Measurements from ENCODE around the gene CRNN. TPM values are rescaled to one million over a fixed set of nuclear protein-coding genes. Genes with fewer than 3 reads are reported as not detected.

The CRNN gene
- polyA plus RNA-seq, 1 donor from 2014 or later = not detected

- Histone ChIP-seq H3K27ac (ENCODE audit: low read length) (no peak overlapping the region), H3K4me2 (ENCODE audit: low read length) (no peak overlapping the region), H3K27me3 (ENCODE audit: insufficient read depth, low read depth, low read length) (no peaks in the 10 kb centered on the region), H3K9me2 (ENCODE audit: insufficient read depth, low read length) (no peaks in the 10 kb centered on the region), H3K79me2 (replicated peaks; ENCODE audit: insufficient read depth, low read length) (no peaks in the 10 kb centered on the region), H3K4me3 (ENCODE audit: low read length) (no peak overlapping the region), H2AFZ (ENCODE audit: low read depth, low read length) (no peak overlapping the region), H3K9me3 (ENCODE audit: low read length) (no peaks in the 10 kb centered on the region), H3K9ac (ENCODE audit: low read length) (no peak overlapping the region), H3K36me3 (ENCODE audit: insufficient read depth, low read length) (no peaks in the 10 kb centered on the region), H3F3A (ENCODE audit: insufficient read depth, low read length, poor library complexity, severe bottlenecking) (no peaks in the 10 kb centered on the region), H4K20me1 (ENCODE audit: insufficient read depth) (no peaks in the 10 kb centered on the region)
- TF ChIP-seq TAF1 (IDR thresholded peaks at IDR 0.05; ENCODE audit: low read depth) (no peak), POLR2AphosphoS5 (IDR thresholded peaks at IDR 0.05) (no peak), EP300 (conservative IDR thresholded peaks at IDR 0.05; ENCODE audit: poor library complexity, severe bottlenecking) (no peak), CTCF (IDR thresholded peaks at IDR 0.05; ENCODE audit: poor library complexity, severe bottlenecking) (no peak), REST (IDR thresholded peaks at IDR 0.05; ENCODE audit: borderline replicate concordance) (no peak), SMC3 (conservative IDR thresholded peaks at IDR 0.05; ENCODE audit: poor library complexity) (no peak), MXI1 (conservative IDR thresholded peaks at IDR 0.05; ENCODE audit: poor library complexity, severe bottlenecking) (no peak), EZH2 (IDR thresholded peaks at IDR 0.05; ENCODE audit: borderline replicate concordance, insufficient read depth, low read length, poor library complexity, severe bottlenecking) (no peak), RAD21 (conservative IDR thresholded peaks at IDR 0.05) (no peak)
Observed at GRCh38 chr1:152374451-152374850, 39.6 kb downstream of the CRNN start.

GRCh38 chr1:152372672-152373071 is 41.4 kb downstream of the CRNN start:
- Histone ChIP-seq H3K79me2 (replicated peaks; ENCODE audit: insufficient read depth, low read length) (no peaks in the 10 kb centered on the region), H2AFZ (ENCODE audit: low read depth, low read length) (no peak overlapping the region), H4K20me1 (ENCODE audit: insufficient read depth) (no peaks in the 10 kb centered on the region), H3K36me3 (ENCODE audit: insufficient read depth, low read length) (no peaks in the 10 kb centered on the region), H3K9me3 (ENCODE audit: low read length) (peaks cover 6% of the 10 kb centered on the region), H3K27me3 (ENCODE audit: insufficient read depth, low read depth, low read length) (no peaks in the 10 kb centered on the region), H3K27ac (ENCODE audit: low read length) (no peak overlapping the region), H3K4me3 (ENCODE audit: low read length) (no peak overlapping the region), H3F3A (ENCODE audit: insufficient read depth, low read length, poor library complexity, severe bottlenecking) (no peaks in the 10 kb centered on the region), H3K9me2 (ENCODE audit: insufficient read depth, low read length) (no peaks in the 10 kb centered on the region), H3K4me2 (ENCODE audit: low read length) (no peak overlapping the region), H3K9ac (ENCODE audit: low read length) (no peak overlapping the region)
- TF ChIP-seq SMC3 (conservative IDR thresholded peaks at IDR 0.05; ENCODE audit: poor library complexity) = no peak
- TF ChIP-seq CTCF (IDR thresholded peaks at IDR 0.05; ENCODE audit: poor library complexity, severe bottlenecking) = no peak
- TF ChIP-seq EP300 (conservative IDR thresholded peaks at IDR 0.05; ENCODE audit: poor library complexity, severe bottlenecking) = no peak
- no peak for TF ChIP-seq RAD21 (conservative IDR thresholded peaks at IDR 0.05)
- TF ChIP-seq EZH2 (IDR thresholded peaks at IDR 0.05; ENCODE audit: borderline replicate concordance, insufficient read depth, low read length, poor library complexity, severe bottlenecking) = no peak
- TF ChIP-seq REST (IDR thresholded peaks at IDR 0.05; ENCODE audit: borderline replicate concordance) = no peak
- TF ChIP-seq MXI1 (conservative IDR thresholded peaks at IDR 0.05; ENCODE audit: poor library complexity, severe bottlenecking) = no peak
- TF ChIP-seq TAF1 (IDR thresholded peaks at IDR 0.05; ENCODE audit: low read depth) = no peak
- no peak for TF ChIP-seq POLR2AphosphoS5 (IDR thresholded peaks at IDR 0.05)

Data from neural cell (in vitro differentiated cells).